HG02678 (cell line): ENCODE data around the gene PSMD3.
"Not testable (repeated sequence)": the region's sequence is repeated elsewhere in the genome, so short reads cannot be mapped to it uniquely, and the experiment has no call there.

Experiments used
- ATAC-seq: cut with Tn5 transposase; IDR thresholded peaks from one replicate; pipeline ENCODE4 v1.9.1; 2021; ENCODE audit warnings: mild to moderate bottlenecking, moderate library complexity; ENCODE audit not compliant: unreplicated experiment

PSMD3 gene

GRCh38 chr17:39980351-39981206 is at the start of gene PSMD3:
Gene PSMD3 (plus strand): TSS chr17:39980807. CDS start chr17:39980971, 164 bp downstream.
- ATAC-seq, result peak; percentile 93

- no peak for ATAC-seq
These were observed 46.7 kb upstream of the PSMD3 start for GRCh38 chr17:39933912-39934311.

- no peak for ATAC-seq
These were observed 46.3 kb upstream of the PSMD3 start for GRCh38 chr17:39934324-39934723.

GRCh38 chr17:39935909-39936308 is 44.7 kb upstream of the PSMD3 start:
- ATAC-seq, result no peak

GRCh38 chr17:39937447-39937846 is 43.2 kb upstream of the PSMD3 start:
- ATAC-seq, result no peak

- no peak for ATAC-seq
These were observed 42.3 kb upstream of the PSMD3 start for GRCh38 chr17:39938140-39938869.

GRCh38 chr17:39939106-39939505 is 41.5 kb upstream of the PSMD3 start:
- ATAC-seq, result no peak

- peak; percentile 51 for ATAC-seq
These were observed 40.8 kb upstream of the PSMD3 start for GRCh38 chr17:39939588-39940419.

- ATAC-seq, result no peak
These were observed 36.8 kb upstream of the PSMD3 start for GRCh38 chr17:39943702-39944392.

- ATAC-seq, result no peak
These were observed 36.3 kb upstream of the PSMD3 start for GRCh38 chr17:39944393-39944711.

GRCh38 chr17:39946551-39947330 is 33.9 kb upstream of the PSMD3 start:
- no peak for ATAC-seq

- ATAC-seq, result not testable (repeated sequence)
These were observed 32.1 kb upstream of the PSMD3 start for GRCh38 chr17:39948489-39948828.

- no peak for ATAC-seq
These were observed 31.6 kb upstream of the PSMD3 start for GRCh38 chr17:39949028-39949427.

- ATAC-seq, result no peak
These were observed 29.7 kb upstream of the PSMD3 start for GRCh38 chr17:39950871-39951348.

- ATAC-seq, result no peak
These were observed 28.5 kb upstream of the PSMD3 start for GRCh38 chr17:39951924-39952679.

GRCh38 chr17:39952680-39953470 is 27.7 kb upstream of the PSMD3 start:
- peak; percentile 82 for ATAC-seq

GRCh38 chr17:39953471-39953888 is 27.1 kb upstream of the PSMD3 start:
- no peak for ATAC-seq

- ATAC-seq, result no peak
These were observed 25.7 kb upstream of the PSMD3 start for GRCh38 chr17:39954876-39955275.
